Measurements from ENCODE around the gene RDH16.

DNA sequence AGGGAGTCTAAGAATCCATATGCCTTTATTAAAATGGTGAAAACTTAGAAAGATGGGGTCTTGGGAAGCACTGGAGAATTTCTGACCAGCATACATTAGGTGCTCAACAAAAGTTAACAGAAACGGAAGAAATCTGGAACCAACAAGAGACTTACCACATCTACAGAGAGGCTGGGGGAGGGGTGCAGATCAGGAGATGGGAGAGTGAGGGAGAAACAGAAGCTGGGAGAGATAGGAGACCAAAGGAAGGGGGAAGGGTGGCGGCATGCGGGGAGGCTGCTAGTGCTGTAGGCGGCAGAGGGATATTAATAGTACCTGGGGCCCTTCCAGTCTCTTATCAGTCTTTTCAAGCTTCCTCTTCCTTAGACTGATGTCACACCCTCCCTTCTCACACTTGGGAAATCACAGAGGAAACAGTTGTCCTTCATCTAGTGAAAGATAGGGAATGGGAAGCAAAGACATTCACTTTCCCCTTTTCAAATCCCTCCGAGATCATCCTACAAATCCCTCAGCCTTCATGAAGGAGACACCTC lies 30.9 kb upstream of the RDH16 start:
- TF ChIP-seq, protein P1, sequence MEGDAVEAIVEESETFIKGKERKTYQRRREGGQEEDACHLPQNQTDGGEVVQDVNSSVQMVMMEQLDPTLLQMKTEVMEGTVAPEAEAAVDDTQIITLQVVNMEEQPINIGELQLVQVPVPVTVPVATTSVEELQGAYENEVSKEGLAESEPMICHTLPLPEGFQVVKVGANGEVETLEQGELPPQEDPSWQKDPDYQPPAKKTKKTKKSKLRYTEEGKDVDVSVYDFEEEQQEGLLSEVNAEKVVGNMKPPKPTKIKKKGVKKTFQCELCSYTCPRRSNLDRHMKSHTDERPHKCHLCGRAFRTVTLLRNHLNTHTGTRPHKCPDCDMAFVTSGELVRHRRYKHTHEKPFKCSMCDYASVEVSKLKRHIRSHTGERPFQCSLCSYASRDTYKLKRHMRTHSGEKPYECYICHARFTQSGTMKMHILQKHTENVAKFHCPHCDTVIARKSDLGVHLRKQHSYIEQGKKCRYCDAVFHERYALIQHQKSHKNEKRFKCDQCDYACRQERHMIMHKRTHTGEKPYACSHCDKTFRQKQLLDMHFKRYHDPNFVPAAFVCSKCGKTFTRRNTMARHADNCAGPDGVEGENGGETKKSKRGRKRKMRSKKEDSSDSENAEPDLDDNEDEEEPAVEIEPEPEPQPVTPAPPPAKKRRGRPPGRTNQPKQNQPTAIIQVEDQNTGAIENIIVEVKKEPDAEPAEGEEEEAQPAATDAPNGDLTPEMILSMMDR (IDR thresholded peaks at IDR 0.05; ENCODE audit: low read length) = no peak
- no peak for TF ChIP-seq EZH2 (IDR thresholded peaks at IDR 0.05; ENCODE audit: borderline replicate concordance, low read length)

Data from OCI-LY1 (cell line).